ENCODE results near the gene GALR3.

Gene GALR3

GRCh38 chr22:37824674-37825641 lies 1.8 kb downstream of the GALR3 start:
- DNase-seq: no peak

- DNase-seq: peak; percentile 74
These were observed 3.9 kb downstream of the GALR3 start for GRCh38 chr22:37827056-37827455.

- DNase-seq: no peak
These were observed 7.1 kb downstream of the GALR3 start for GRCh38 chr22:37830093-37830842.

- DNase-seq: no peak
These were observed 8.3 kb downstream of the GALR3 start for GRCh38 chr22:37831472-37831871.

- DNase-seq: no peak
These were observed 9.1 kb downstream of the GALR3 start for GRCh38 chr22:37832022-37832857.

- no peak for DNase-seq
These were observed 19.0 kb downstream of the GALR3 start for GRCh38 chr22:37842015-37842793.

GRCh38 chr22:37843741-37844089 lies 20.5 kb downstream of the GALR3 start:
- DNase-seq: no peak

GRCh38 chr22:37844904-37845329 lies 21.7 kb downstream of the GALR3 start:
- no peak for DNase-seq

- DNase-seq: no peak
These were observed 23.3 kb downstream of the GALR3 start for GRCh38 chr22:37846433-37846832.

GRCh38 chr22:37848587-37849088 lies 25.5 kb downstream of the GALR3 start:
- DNase-seq: no peak

GRCh38 chr22:37849089-37849751 lies 26.0 kb downstream of the GALR3 start, which contains the start of gene EIF3L:
Gene EIF3L (plus strand): TSS chr22:37849419. CDS start chr22:37849450, 31 bp downstream.
- DNase-seq: peak; percentile 38

- no peak for DNase-seq
These were observed 27.6 kb downstream of the GALR3 start for GRCh38 chr22:37850801-37851200.

GRCh38 chr22:37852418-37852817 lies 29.2 kb downstream of the GALR3 start:
- no peak for DNase-seq

GRCh38 chr22:37854946-37855345 lies 31.8 kb downstream of the GALR3 start:
- DNase-seq: no peak

- no peak for DNase-seq
These were observed 32.3 kb downstream of the GALR3 start for GRCh38 chr22:37855462-37855861.

- DNase-seq: no peak
These were observed 37.7 kb downstream of the GALR3 start for GRCh38 chr22:37860796-37861421.

- no peak for DNase-seq
These were observed 39.6 kb downstream of the GALR3 start for GRCh38 chr22:37862570-37863325.

- DNase-seq: no peak
These were observed 42.3 kb downstream of the GALR3 start for GRCh38 chr22:37865510-37865909.

GRCh38 chr22:37870273-37870672 lies 47.1 kb downstream of the GALR3 start:
- DNase-seq: no peak

All from DMS 273 treated with DMSO at 0.1 percent for 48 hours (cell line).